OCI-LY1 (cell line): ENCODE data around the gene FAM136A.
A peak's percentile ranks its signal among the peaks of the same experiment; 100 is the strongest.

Source experiments
- H2AFZ ChIP-seq: fragments of 200-600 bp; sonication (generic), shearing (Covaris generic); 2 replicates; pipeline ENCODE4 v1.6.0; 2014; ENCODE audit warnings: antibody characterized with exemption, mild to moderate bottlenecking, low read length
- H3F3A ChIP-seq: fragments of 200-600 bp; sonication (generic), shearing (Covaris generic); 2 replicates; pipeline ENCODE4 v1.6.0; 2014; ENCODE audit warnings: mild to moderate bottlenecking, antibody characterized with exemption, low read length, moderate library complexity; ENCODE audit not compliant: insufficient read depth
- H3K27ac ChIP-seq: fragments of 200-600 bp; sonication (generic); 2 replicates; pipeline ENCODE4 v1.5.1; 2014; ENCODE audit warnings: low read length, mixed run types, mild to moderate bottlenecking, low read depth; ENCODE audit not compliant: poor library complexity, severe bottlenecking
- H3K27me3 ChIP-seq: fragments of 200-600 bp; sonication (generic); 2 replicates; pipeline ENCODE4 v1.6.0; 2014; ENCODE audit warnings: antibody characterized with exemption, mild to moderate bottlenecking, low read length, moderate library complexity; ENCODE audit not compliant: insufficient read depth
- H3K36me3 ChIP-seq: fragments of 200-600 bp; sonication (generic); 2 replicates; pipeline ENCODE4 v1.6.1; 2014; ENCODE audit warnings: mild to moderate bottlenecking, antibody characterized with exemption, low read length, moderate library complexity, mixed read lengths; ENCODE audit not compliant: insufficient read depth
- H3K4me1 ChIP-seq: fragments of 200-600 bp; sonication (generic); 2 replicates; pipeline ENCODE4 v1.5.1; 2014; ENCODE audit warnings: mild to moderate bottlenecking, low read length, moderate library complexity; ENCODE audit not compliant: insufficient read depth, severe bottlenecking
- H3K4me2 ChIP-seq: fragments of 200-600 bp; sonication (generic), shearing (Covaris generic); 2 replicates; pipeline ENCODE4 v1.6.1; 2014; ENCODE audit warnings: low read length
- H3K4me3 ChIP-seq: fragments of 200-600 bp; sonication (generic); 2 replicates; pipeline ENCODE4 v1.5.1; 2014; ENCODE audit warnings: low read length, low read depth, mild to moderate bottlenecking, mixed read lengths; ENCODE audit not compliant: poor library complexity, severe bottlenecking
- H3K79me2 ChIP-seq: fragments of 200-600 bp; shearing (Covaris generic); 2 replicates; pipeline ENCODE4 v1.6.1; 2016; ENCODE audit warnings: mixed run types, low read length, mixed read lengths; ENCODE audit not compliant: insufficient read depth
- H3K9ac ChIP-seq: fragments of 200-600 bp; sonication (generic), shearing (Covaris generic); 2 replicates; pipeline ENCODE4 v1.6.1; 2014; ENCODE audit warnings: mild to moderate bottlenecking, low read length, mixed read lengths
- H3K9me2 ChIP-seq: fragments of 200-600 bp; sonication (generic), shearing (Covaris generic); 2 replicates; pipeline ENCODE4 v1.6.1; 2014; ENCODE audit warnings: low read depth, mild to moderate bottlenecking, low read length, mixed read lengths
- H3K9me3 ChIP-seq: fragments of 200-600 bp; shearing (Covaris generic); 2 replicates; pipeline ENCODE4 v1.6.1; 2014; ENCODE audit warnings: low read length, mixed read lengths
- H4K20me1 ChIP-seq: fragments of 200-600 bp; sonication (generic), shearing (Covaris generic); 2 replicates; pipeline ENCODE4 v1.6.0; 2016; ENCODE audit warnings: mild to moderate bottlenecking, low read length; ENCODE audit not compliant: insufficient read depth
- EZH2 ChIP-seq: fragments of 200-600 bp; sonication (generic), shearing (Covaris generic); IDR thresholded peaks from 2 replicates; pipeline ENCODE4 v1.8.0; 2017; ENCODE audit warnings: borderline replicate concordance, mixed run types, mild to moderate bottlenecking, antibody characterized with exemption, low read length, moderate library complexity, mixed read lengths
- TF ChIP-seq, protein P1 (sequence below): fragments of 200-600 bp; sonication (generic), shearing (Covaris generic); IDR thresholded peaks from 2 replicates; pipeline ENCODE4 v1.5.1; 2017; ENCODE audit warnings: mild to moderate bottlenecking, antibody characterized with exemption, low read length, moderate library complexity, mixed read lengths

Gene FAM136A

GRCh38 chr2:70258532-70258875, 43.4 kb downstream of the FAM136A start:
- H3K4me3 ChIP-seq, result peak overlapping the region; percentile 89

GRCh38 chr2:70255637-70256314, 46.1 kb downstream of the FAM136A start:
- Histone ChIP-seq H3K9me2 (no peaks in the 10 kb centered on the region), H2AFZ (no peak overlapping the region), H3K27me3 (no peaks in the 10 kb centered on the region), H3K4me1 (peaks cover 25% of the 10 kb centered on the region), H3K4me3 (no peak overlapping the region), H3K36me3 (peaks cover 4% of the 10 kb centered on the region; the same call in 1 of the 2 replicates), H3K9ac (no peak overlapping the region), H3K9me3 (no peaks in the 10 kb centered on the region), H3K4me2 (no peak overlapping the region), H4K20me1 (no peaks in the 10 kb centered on the region), H3F3A (0 out of 2 replicates have a peak, but pooled peaks cover 6% of the 10 kb centered on the region), H3K27ac (no peak overlapping the region), H3K79me2 (no peaks in the 10 kb centered on the region)
- no peak for TF ChIP-seq EZH2
- TF ChIP-seq, protein P1, sequence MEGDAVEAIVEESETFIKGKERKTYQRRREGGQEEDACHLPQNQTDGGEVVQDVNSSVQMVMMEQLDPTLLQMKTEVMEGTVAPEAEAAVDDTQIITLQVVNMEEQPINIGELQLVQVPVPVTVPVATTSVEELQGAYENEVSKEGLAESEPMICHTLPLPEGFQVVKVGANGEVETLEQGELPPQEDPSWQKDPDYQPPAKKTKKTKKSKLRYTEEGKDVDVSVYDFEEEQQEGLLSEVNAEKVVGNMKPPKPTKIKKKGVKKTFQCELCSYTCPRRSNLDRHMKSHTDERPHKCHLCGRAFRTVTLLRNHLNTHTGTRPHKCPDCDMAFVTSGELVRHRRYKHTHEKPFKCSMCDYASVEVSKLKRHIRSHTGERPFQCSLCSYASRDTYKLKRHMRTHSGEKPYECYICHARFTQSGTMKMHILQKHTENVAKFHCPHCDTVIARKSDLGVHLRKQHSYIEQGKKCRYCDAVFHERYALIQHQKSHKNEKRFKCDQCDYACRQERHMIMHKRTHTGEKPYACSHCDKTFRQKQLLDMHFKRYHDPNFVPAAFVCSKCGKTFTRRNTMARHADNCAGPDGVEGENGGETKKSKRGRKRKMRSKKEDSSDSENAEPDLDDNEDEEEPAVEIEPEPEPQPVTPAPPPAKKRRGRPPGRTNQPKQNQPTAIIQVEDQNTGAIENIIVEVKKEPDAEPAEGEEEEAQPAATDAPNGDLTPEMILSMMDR, result no peak

More at GRCh38 chr2:70258532-70258875, 43.4 kb downstream of the FAM136A start:
- no peaks in the 10 kb centered on the region for H3K27me3 ChIP-seq
- peak overlapping the region; percentile 10 for H3K27ac ChIP-seq
- TF ChIP-seq, protein P1, result no peak
- TF ChIP-seq EZH2, result no peak
- H3K4me1 ChIP-seq, result peaks cover 38% of the 10 kb centered on the region
- no peaks in the 10 kb centered on the region for H3K79me2 ChIP-seq
- H3F3A ChIP-seq, result no peaks in the 10 kb centered on the region
- H3K4me2 ChIP-seq, result peak overlapping the region; percentile 94
- H3K9me2 ChIP-seq, result no peaks in the 10 kb centered on the region
- peaks cover 4% of the 10 kb centered on the region; the same call in 1 of the 2 replicates for H3K36me3 ChIP-seq
- H4K20me1 ChIP-seq, result no peaks in the 10 kb centered on the region
- H2AFZ ChIP-seq, result no peak overlapping the region
- H3K9ac ChIP-seq, result peak overlapping the region; percentile 73
- H3K9me3 ChIP-seq, result no peaks in the 10 kb centered on the region

GRCh38 chr2:70250434-70250833, 51.4 kb downstream of the FAM136A start:
- Histone ChIP-seq H3F3A (0 out of 2 replicates have a peak, but pooled peaks cover 6% of the 10 kb centered on the region), H3K4me3 (no peak overlapping the region), H3K36me3 (peaks cover 8% of the 10 kb centered on the region; the same call in 1 of the 2 replicates), H3K4me2 (no peak overlapping the region), H4K20me1 (no peaks in the 10 kb centered on the region), H3K79me2 (peaks cover 29% of the 10 kb centered on the region), H3K27ac (no peak overlapping the region), H3K4me1 (peaks cover 32% of the 10 kb centered on the region), H3K9me2 (no peaks in the 10 kb centered on the region), H3K9me3 (no peaks in the 10 kb centered on the region), H3K9ac (no peak overlapping the region), H3K27me3 (no peaks in the 10 kb centered on the region), H2AFZ (0 out of 2 replicates have a peak overlapping the region, but pooled peaks have one; percentile 38)
- TF ChIP-seq, protein P1, result no peak
- TF ChIP-seq EZH2, result no peak
